H9 (cell line): ENCODE results near the gene HAND1. TPM values are rescaled to one million over a fixed set of nuclear protein-coding genes. Genes with fewer than 3 reads are reported as not detected.
A peak's percentile ranks its signal among the peaks of the same experiment; 100 is the strongest.

Experiments used
- DNase-seq: peaks from one replicate; pipeline ENCODE4 v3.0.0-alpha.2; 2017
- H2AFZ ChIP-seq: one replicate; pipeline ENCODE4 v1.6.1; 2013; ENCODE audit warnings: mild to moderate bottlenecking, low read length, control low read depth, moderate library complexity
- H2AK5ac ChIP-seq: 2 replicates; pipeline ENCODE4 v1.6.1; 2013; ENCODE audit warnings: low read length, control low read depth, mixed read lengths; ENCODE audit not compliant: insufficient read length
- H2BK120ac ChIP-seq: one replicate; pipeline ENCODE4 v1.6.1; 2013; ENCODE audit warnings: low read depth, mild to moderate bottlenecking, low read length, control low read depth, inconsistent platforms; ENCODE audit not compliant: poor library complexity, severe bottlenecking
- H2BK12ac ChIP-seq: 2 replicates; pipeline ENCODE4 v1.6.1; 2013; ENCODE audit warnings: low read length, control low read depth, mixed read lengths, low read depth; ENCODE audit not compliant: insufficient read length
- H2BK15ac ChIP-seq: 2 replicates; pipeline ENCODE4 v1.6.1; 2013; ENCODE audit warnings: low read depth, low read length, control low read depth
- H2BK20ac ChIP-seq: one replicate; pipeline ENCODE4 v1.6.1; 2013; ENCODE audit warnings: low read depth, mild to moderate bottlenecking, low read length, control low read depth, inconsistent platforms; ENCODE audit not compliant: poor library complexity, severe bottlenecking
- H2BK5ac ChIP-seq: 2 replicates; pipeline ENCODE4 v1.6.1; 2013; ENCODE audit warnings: low read length, control low read depth, mixed read lengths; ENCODE audit not compliant: insufficient read length
- H3K14ac ChIP-seq: 2 replicates; pipeline ENCODE4 v1.6.1; 2013; ENCODE audit warnings: low read length, control low read depth; ENCODE audit not compliant: insufficient read depth
- H3K18ac ChIP-seq: 2 replicates; pipeline ENCODE4 v1.6.1; 2013; ENCODE audit warnings: low read depth, mild to moderate bottlenecking, mixed read lengths, low read length, control low read depth; ENCODE audit not compliant: insufficient read length
- H3K23ac ChIP-seq: 2 replicates; pipeline ENCODE4 v1.6.1; 2013; ENCODE audit warnings: low read length, control low read depth, mixed read lengths, low read depth; ENCODE audit not compliant: insufficient read length
- H3K23me2 ChIP-seq: 2 replicates; pipeline ENCODE4 v1.6.1; 2013; ENCODE audit warnings: low read depth, mild to moderate bottlenecking, mixed read lengths, low read length, control low read depth; ENCODE audit not compliant: insufficient read length, poor library complexity, severe bottlenecking
- H3K27ac ChIP-seq: 2 replicates; pipeline ENCODE4 v1.5.1; 2013; ENCODE audit warnings: low read length, control low read depth, mixed read lengths, low read depth; ENCODE audit not compliant: insufficient read length
- H3K27me3 ChIP-seq: 2 replicates; pipeline ENCODE4 v1.6.1; 2013; ENCODE audit warnings: low read length, control low read depth, inconsistent platforms; ENCODE audit not compliant: insufficient read depth
- H3K4ac ChIP-seq: 2 replicates; pipeline ENCODE4 v1.6.1; 2013; ENCODE audit warnings: low read depth, mild to moderate bottlenecking, control low read depth, inconsistent platforms, low read length, moderate library complexity
- H3K4me1 ChIP-seq: 2 replicates; pipeline ENCODE4 v1.6.1; 2013; ENCODE audit warnings: low read length, control low read depth, inconsistent platforms; ENCODE audit not compliant: insufficient read depth
- H3K4me2 ChIP-seq: 2 replicates; pipeline ENCODE4 v1.6.1; 2013; ENCODE audit warnings: low read length, control low read depth, mixed read lengths; ENCODE audit not compliant: insufficient read length, insufficient read depth
- H3K56ac ChIP-seq: 2 replicates; pipeline ENCODE4 v1.6.1; 2013; ENCODE audit warnings: low read depth, mild to moderate bottlenecking, mixed read lengths, low read length, control low read depth; ENCODE audit not compliant: insufficient read length
- H3K79me1 ChIP-seq: 2 replicates; pipeline ENCODE4 v1.6.1; 2013; ENCODE audit warnings: low read depth, mild to moderate bottlenecking, moderate library complexity, low read length, control low read depth, inconsistent platforms; ENCODE audit not compliant: insufficient read depth, poor library complexity, severe bottlenecking
- H3K79me2 ChIP-seq: 2 replicates; pipeline ENCODE4 v1.6.1; 2013; ENCODE audit warnings: low read length, control low read depth, inconsistent platforms; ENCODE audit not compliant: insufficient read depth
- H3K9ac ChIP-seq: 2 replicates; pipeline ENCODE4 v1.6.1; 2013; ENCODE audit warnings: low read length, control low read depth, mixed read lengths; ENCODE audit not compliant: insufficient read length; ENCODE audit errors: extremely low read depth
- H3K9me3 ChIP-seq: one replicate; pipeline ENCODE4 v1.6.1; 2013; ENCODE audit warnings: low read depth, low read length, inconsistent platforms; ENCODE audit not compliant: control insufficient read depth
- H3T11ph ChIP-seq: one replicate; pipeline ENCODE4 v1.6.1; 2013; ENCODE audit warnings: mild to moderate bottlenecking, low read length, control low read depth, inconsistent platforms
- H4K20me1 ChIP-seq: one replicate; pipeline ENCODE4 v1.6.1; 2013; ENCODE audit not compliant: control insufficient read depth, insufficient read length, insufficient read depth
- H4K5ac ChIP-seq: 2 replicates; pipeline ENCODE4 v1.6.1; 2013; ENCODE audit warnings: low read depth, mild to moderate bottlenecking, mixed read lengths, low read length, control low read depth; ENCODE audit not compliant: insufficient read length
- H4K8ac ChIP-seq: replicated peaks from 2 replicates; pipeline ENCODE4 v1.6.1; 2013; ENCODE audit warnings: low read length, control low read depth, mixed read lengths, low read depth; ENCODE audit not compliant: insufficient read length
- H4K91ac ChIP-seq: 2 replicates; pipeline ENCODE4 v1.6.1; 2013; ENCODE audit warnings: low read depth, mild to moderate bottlenecking, moderate library complexity, mixed read lengths, low read length, control low read depth; ENCODE audit not compliant: insufficient read length
- H3K27ac Mint-ChIP-seq, 3 experiments: 2 replicates in 2 of 3; 3 replicates in 1 of 3; pipeline ENCODE4 v1.8.0; 2020 to 2021; ENCODE audit warnings: mixed read lengths in 3 of 3, mild to moderate bottlenecking in 1 of 3, moderate library complexity in 1 of 3
- H3K27me3 Mint-ChIP-seq: 2 replicates; pipeline ENCODE4 v1.8.0; 2021; ENCODE audit warnings: low read depth, mild to moderate bottlenecking, moderate library complexity, mixed read lengths
- H3K36me3 Mint-ChIP-seq, 3 experiments: 2 replicates in 2 of 3; 3 replicates in 1 of 3; pipeline ENCODE4 v1.8.0; 2020 to 2021; ENCODE audit warnings: low read depth in 3 of 3, mixed read lengths in 3 of 3; ENCODE audit not compliant: insufficient read depth in 1 of 3
- H3K4me1 Mint-ChIP-seq, 2 experiments: 2 replicates each; pipeline ENCODE4 v1.8.0; 2020; ENCODE audit warnings: mixed read lengths in 2 of 2
- H3K4me3 Mint-ChIP-seq, 2 experiments: 2 replicates in 1 of 2; 3 replicates in 1 of 2; pipeline ENCODE4 v1.8.0; 2020 to 2021; ENCODE audit warnings: mild to moderate bottlenecking in 2 of 2, mixed read lengths in 2 of 2, moderate library complexity in 1 of 2
- H3K9me3 Mint-ChIP-seq, 2 experiments: 2 replicates in 1 of 2; 3 replicates in 1 of 2; pipeline ENCODE4 v1.8.0; 2020; ENCODE audit warnings: mild to moderate bottlenecking in 2 of 2, mixed read lengths in 2 of 2, moderate library complexity in 1 of 2
- WGBS: extraction: QIAGEN DNeasy Blood & Tissue Kit; methylation state at CpG from one replicate; pipeline ENCODE4 v1.1.7; 2013; ENCODE audit warnings: missing lambda C conversion rate, low lambda C conversion rate, mixed read lengths; ENCODE audit not compliant: insufficient read length; ENCODE audit errors: extremely low coverage; 5-methylcytosine and 5-hydroxymethylcytosine counted together
- total RNA-seq: library from RNA; stranded (reverse); gene quantifications from 2 replicates; pipeline ENCODE4 v1.2.1, GENCODE V29; 2021
- TF ChIP-seq, protein P1 (sequence below): fragments of 200-600 bp; sonication (generic); conservative IDR thresholded peaks from 3 replicates; pipeline ENCODE4 v1.8.0; 2021; ENCODE audit warnings: antibody characterized with exemption, mild to moderate bottlenecking

Gene HAND1
- total RNA-seq, 1 experiment from 2014 or later = not detected

DNA sequence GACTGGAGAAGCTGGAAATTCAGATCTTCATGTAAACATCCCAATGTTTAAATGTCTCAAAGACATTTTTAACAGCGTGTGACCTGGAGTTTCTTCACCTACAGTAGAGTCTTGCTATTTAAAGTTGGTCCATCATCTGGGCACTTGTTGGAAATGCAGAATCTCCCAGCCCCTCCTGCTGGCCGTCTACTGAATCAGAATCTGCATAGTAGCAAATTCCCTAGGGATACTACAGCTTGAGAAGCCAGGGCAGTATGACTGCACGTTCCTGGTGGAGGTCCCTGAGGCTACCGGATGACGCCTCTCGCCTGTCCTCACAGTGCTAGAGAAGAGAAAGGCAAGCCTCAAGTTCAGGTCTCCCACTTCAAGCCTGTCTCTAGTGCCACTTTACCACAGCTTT lies 16.5 kb downstream of the HAND1 start:
- Histone ChIP-seq H3K27ac (no peak overlapping the region), H3K79me2 (no peaks in the 10 kb centered on the region), H3K23ac (no peak overlapping the region), H3K4me1 (no peaks in the 10 kb centered on the region), H3K4me2 (no peak overlapping the region), H4K8ac (no peak overlapping the region), H3K18ac (no peak overlapping the region), H3K9ac (no peak overlapping the region), H3K9me3 (no peaks in the 10 kb centered on the region), H3K56ac (no peak overlapping the region), H3K23me2 (no peaks in the 10 kb centered on the region), H2BK12ac (no peak overlapping the region), H2BK120ac (no peak overlapping the region), H4K20me1 (no peaks in the 10 kb centered on the region), H2AK5ac (no peak overlapping the region), H3K4ac (no peak overlapping the region), H2BK5ac (no peak overlapping the region), H2AFZ (no peak overlapping the region), H4K91ac (no peak overlapping the region), H2BK20ac (no peak overlapping the region), H3K27me3 (no peaks in the 10 kb centered on the region; the same call in 1 of the 2 replicates), H2BK15ac (no peak overlapping the region; the same call in 1 of the 2 replicates), H4K5ac (no peak overlapping the region), H3K14ac (no peak overlapping the region), H3T11ph (no peak overlapping the region), H3K79me1 (no peaks in the 10 kb centered on the region)
- H3K4me1 Mint-ChIP-seq = peaks cover 6 to 7% of the 10 kb centered on the region in 2 experiments
- no peak overlapping the region for H3K4me3 Mint-ChIP-seq
- no peak overlapping the region for H3K27ac Mint-ChIP-seq
- H3K9me3 Mint-ChIP-seq = no peaks in the 10 kb centered on the region
- TF ChIP-seq, protein P1, sequence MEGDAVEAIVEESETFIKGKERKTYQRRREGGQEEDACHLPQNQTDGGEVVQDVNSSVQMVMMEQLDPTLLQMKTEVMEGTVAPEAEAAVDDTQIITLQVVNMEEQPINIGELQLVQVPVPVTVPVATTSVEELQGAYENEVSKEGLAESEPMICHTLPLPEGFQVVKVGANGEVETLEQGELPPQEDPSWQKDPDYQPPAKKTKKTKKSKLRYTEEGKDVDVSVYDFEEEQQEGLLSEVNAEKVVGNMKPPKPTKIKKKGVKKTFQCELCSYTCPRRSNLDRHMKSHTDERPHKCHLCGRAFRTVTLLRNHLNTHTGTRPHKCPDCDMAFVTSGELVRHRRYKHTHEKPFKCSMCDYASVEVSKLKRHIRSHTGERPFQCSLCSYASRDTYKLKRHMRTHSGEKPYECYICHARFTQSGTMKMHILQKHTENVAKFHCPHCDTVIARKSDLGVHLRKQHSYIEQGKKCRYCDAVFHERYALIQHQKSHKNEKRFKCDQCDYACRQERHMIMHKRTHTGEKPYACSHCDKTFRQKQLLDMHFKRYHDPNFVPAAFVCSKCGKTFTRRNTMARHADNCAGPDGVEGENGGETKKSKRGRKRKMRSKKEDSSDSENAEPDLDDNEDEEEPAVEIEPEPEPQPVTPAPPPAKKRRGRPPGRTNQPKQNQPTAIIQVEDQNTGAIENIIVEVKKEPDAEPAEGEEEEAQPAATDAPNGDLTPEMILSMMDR = peak; percentile 58
- peak; percentile 49 for DNase-seq
- H3K36me3 Mint-ChIP-seq = peaks cover 0 to 8% (median 3%) of the 10 kb centered on the region in 3 experiments; a peak in 4 of 7 replicates
- peaks cover 18% of the 10 kb centered on the region for H3K27me3 Mint-ChIP-seq
- WGBS = no CpG with 5 or more reads among the region's 6 CpGs
